HepG2 (cell line): ENCODE data around the gene ARHGAP26. TPM values are rescaled to one million over a fixed set of nuclear protein-coding genes. Genes with fewer than 3 reads are reported as not detected.

Source experiments
- ELF1 ChIP-seq: sonication (generic); formaldehyde crosslinking; IDR thresholded peaks from 2 replicates; pipeline ENCODE4 v1.4.0; 2020; ENCODE audit warnings: missing genetic modification reagents
- KLF15 ChIP-seq: sonication (generic); formaldehyde crosslinking; IDR thresholded peaks from 2 replicates; pipeline ENCODE4 v1.8.1; 2023; ENCODE audit warnings: borderline replicate concordance, mild to moderate bottlenecking, inconsistent platforms, missing genetic modification reagents, mixed read lengths
- MAFF ChIP-seq: IDR thresholded peaks from 2 replicates; pipeline ENCODE4 v1.6.1; 2011; ENCODE audit warnings: low read depth, low read length, improper control_type of control experiment
- MLLT10 ChIP-seq: sonication (generic); formaldehyde crosslinking; IDR thresholded peaks from 2 replicates; pipeline ENCODE4 v1.4.0; 2020; ENCODE audit warnings: missing genetic modification reagents
- SP1 ChIP-seq, 2 experiments: fragments of 450-650 bp in 1 of 2; sonication (generic) in 1 of 2; formaldehyde crosslinking in 1 of 2; IDR thresholded peaks; 2 replicates each; pipeline versions ENCODE4 v1.4.0 to v1.6.1; 2016 to 2020; ENCODE audit warnings: missing genetic modification reagents in 1 of 2
- ZFY ChIP-seq: sonication (generic); formaldehyde crosslinking; IDR thresholded peaks from 2 replicates; pipeline ENCODE4 v1.4.0; 2020; ENCODE audit warnings: missing genetic modification reagents
- ZNF557 ChIP-seq: sonication (generic); formaldehyde crosslinking; IDR thresholded peaks from 2 replicates; pipeline ENCODE4 v1.4.0; 2020; ENCODE audit warnings: missing genetic modification reagents
- ZNF572 ChIP-seq: sonication (generic); formaldehyde crosslinking; IDR thresholded peaks from 2 replicates; pipeline ENCODE4 v1.5.1; 2020; ENCODE audit warnings: mild to moderate bottlenecking, missing genetic modification reagents
- ZNF616 ChIP-seq: sonication (generic); formaldehyde crosslinking; IDR thresholded peaks from 2 replicates; pipeline ENCODE4 v1.5.0; 2020; ENCODE audit warnings: low read depth, mild to moderate bottlenecking, missing genetic modification reagents
- polyA plus RNA-seq, 8 experiments: library from polyadenylated mRNA; depleted of rRNA in 3 of 8; stranded (reverse) in 7 of 8; unstranded in 1 of 8; fragments of >200 nt; fragmentation: Illumina TruSeq in 4 of 8; extraction: Trizol in 4 of 8; gene quantifications; 2 replicates each; pipeline versions ENCODE4 v1.2.1 to v1.2.3, GENCODE V29; 2011 to 2016; ENCODE audit warnings: low read depth in 4 of 8, missing spikeins in 1 of 8, mixed read lengths in 1 of 8; ENCODE audit not compliant: insufficient read depth in 1 of 8
- total RNA-seq, 5 experiments: library from RNA; depleted of rRNA; stranded (reverse); fragments of >200 nt; fragmentation: Illumina TruSeq; extraction: Trizol; gene quantifications; 2 replicates each; pipeline ENCODE4 v1.2.3, GENCODE V29; 2016; ENCODE audit warnings: low read depth in 1 of 5
- TF ChIP-seq, protein P1 (sequence below): sonication (generic); formaldehyde crosslinking; conservative IDR thresholded peaks from 2 replicates; pipeline ENCODE4 v1.8.0; 2022; ENCODE audit warnings: mild to moderate bottlenecking, moderate library complexity, missing genetic modification reagents
- TF ChIP-seq, protein P2 (sequence below): sonication (generic); formaldehyde crosslinking; IDR thresholded peaks from 2 replicates; pipeline ENCODE4 v1.4.0; 2020; ENCODE audit warnings: missing genetic modification reagents
- TF ChIP-seq, protein P3 (sequence below): sonication (generic); formaldehyde crosslinking; IDR thresholded peaks from 2 replicates; pipeline ENCODE4 v1.9.0; 2021; ENCODE audit warnings: missing genetic modification reagents, borderline replicate concordance
- TF ChIP-seq, protein P4 (sequence below): IDR thresholded peaks from 2 replicates; pipeline ENCODE4 v1.6.1; 2012; ENCODE audit warnings: low read depth, low read length, improper control_type of control experiment

The ARHGAP26 gene
- total and polyA plus RNA-seq, 2 of the 13 experiments (the other 11 are each of a cell fraction or from before 2014, with no cell fraction given): 9.6 to 18.2 TPM

DNA sequence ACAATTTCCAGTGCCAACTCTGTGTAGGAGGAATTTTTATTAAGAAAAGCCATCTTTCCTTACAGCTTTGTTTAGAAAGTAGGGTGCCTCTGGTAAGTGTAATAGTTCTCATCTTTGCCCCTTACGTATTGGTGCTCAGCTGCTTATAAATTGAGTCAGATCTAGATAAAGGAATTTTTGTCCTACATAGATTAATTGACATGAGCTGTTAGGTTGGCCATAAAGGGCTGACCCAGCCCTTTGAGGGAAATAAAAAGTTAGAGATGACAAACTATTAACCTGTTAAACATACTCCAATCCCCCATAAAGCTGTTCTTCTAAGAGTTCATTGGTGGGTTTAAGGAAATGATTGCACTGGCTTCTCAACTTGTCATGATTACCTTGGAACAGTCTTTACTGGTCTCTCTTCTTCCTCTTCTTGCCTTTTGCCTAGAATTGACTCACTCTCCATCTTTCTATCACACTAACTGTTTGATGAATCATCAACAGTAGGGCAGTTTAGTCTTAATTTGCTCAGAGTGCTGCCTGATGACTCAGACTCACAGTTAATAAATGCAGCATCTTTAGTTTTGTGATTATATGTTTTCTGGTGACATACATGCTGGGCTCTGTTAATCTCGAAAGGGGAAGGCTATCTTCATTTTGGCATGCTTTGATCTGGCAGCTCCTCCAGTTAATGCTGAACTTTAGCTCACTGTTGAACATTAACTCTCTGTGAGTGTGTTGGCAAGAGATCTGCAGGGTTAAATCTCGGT lies 51.7 kb downstream of the ARHGAP26 start (continued):
- TF ChIP-seq ZNF616 (CRISPR knock-in tag) (no peak), ZNF572 (CRISPR knock-in tag) (no peak), SP1 (IDR thresholded peaks at IDR 0.05) (no peak), SP1 (CRISPR knock-in tag; IDR thresholded peaks at IDR 0.05) (no peak), KLF15 (CRISPR knock-in tag) (no peak), ZNF557 (CRISPR knock-in tag) (no peak), ELF1 (CRISPR knock-in tag) (no peak), MAFF (0 out of 2 replicates have a peak, but pooled peaks have one; percentile 20), MLLT10 (no peak), ZFY (CRISPR knock-in tag) (no peak)
- TF ChIP-seq, protein P1, sequence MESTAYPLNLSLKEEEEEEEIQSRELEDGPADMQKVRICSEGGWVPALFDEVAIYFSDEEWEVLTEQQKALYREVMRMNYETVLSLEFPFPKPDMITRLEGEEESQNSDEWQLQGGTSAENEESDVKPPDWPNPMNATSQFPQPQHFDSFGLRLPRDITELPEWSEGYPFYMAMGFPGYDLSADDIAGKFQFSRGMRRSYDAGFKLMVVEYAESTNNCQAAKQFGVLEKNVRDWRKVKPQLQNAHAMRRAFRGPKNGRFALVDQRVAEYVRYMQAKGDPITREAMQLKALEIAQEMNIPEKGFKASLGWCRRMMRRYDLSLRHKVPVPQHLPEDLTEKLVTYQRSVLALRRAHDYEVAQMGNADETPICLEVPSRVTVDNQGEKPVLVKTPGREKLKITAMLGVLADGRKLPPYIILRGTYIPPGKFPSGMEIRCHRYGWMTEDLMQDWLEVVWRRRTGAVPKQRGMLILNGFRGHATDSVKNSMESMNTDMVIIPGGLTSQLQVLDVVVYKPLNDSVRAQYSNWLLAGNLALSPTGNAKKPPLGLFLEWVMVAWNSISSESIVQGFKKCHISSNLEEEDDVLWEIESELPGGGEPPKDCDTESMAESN (CRISPR knock-in tag): no peak
- TF ChIP-seq, protein P2, sequence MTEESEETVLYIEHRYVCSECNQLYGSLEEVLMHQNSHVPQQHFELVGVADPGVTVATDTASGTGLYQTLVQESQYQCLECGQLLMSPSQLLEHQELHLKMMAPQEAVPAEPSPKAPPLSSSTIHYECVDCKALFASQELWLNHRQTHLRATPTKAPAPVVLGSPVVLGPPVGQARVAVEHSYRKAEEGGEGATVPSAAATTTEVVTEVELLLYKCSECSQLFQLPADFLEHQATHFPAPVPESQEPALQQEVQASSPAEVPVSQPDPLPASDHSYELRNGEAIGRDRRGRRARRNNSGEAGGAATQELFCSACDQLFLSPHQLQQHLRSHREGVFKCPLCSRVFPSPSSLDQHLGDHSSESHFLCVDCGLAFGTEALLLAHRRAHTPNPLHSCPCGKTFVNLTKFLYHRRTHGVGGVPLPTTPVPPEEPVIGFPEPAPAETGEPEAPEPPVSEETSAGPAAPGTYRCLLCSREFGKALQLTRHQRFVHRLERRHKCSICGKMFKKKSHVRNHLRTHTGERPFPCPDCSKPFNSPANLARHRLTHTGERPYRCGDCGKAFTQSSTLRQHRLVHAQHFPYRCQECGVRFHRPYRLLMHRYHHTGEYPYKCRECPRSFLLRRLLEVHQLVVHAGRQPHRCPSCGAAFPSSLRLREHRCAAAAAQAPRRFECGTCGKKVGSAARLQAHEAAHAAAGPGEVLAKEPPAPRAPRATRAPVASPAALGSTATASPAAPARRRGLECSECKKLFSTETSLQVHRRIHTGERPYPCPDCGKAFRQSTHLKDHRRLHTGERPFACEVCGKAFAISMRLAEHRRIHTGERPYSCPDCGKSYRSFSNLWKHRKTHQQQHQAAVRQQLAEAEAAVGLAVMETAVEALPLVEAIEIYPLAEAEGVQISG (CRISPR knock-in tag): no peak
- TF ChIP-seq, protein P3, sequence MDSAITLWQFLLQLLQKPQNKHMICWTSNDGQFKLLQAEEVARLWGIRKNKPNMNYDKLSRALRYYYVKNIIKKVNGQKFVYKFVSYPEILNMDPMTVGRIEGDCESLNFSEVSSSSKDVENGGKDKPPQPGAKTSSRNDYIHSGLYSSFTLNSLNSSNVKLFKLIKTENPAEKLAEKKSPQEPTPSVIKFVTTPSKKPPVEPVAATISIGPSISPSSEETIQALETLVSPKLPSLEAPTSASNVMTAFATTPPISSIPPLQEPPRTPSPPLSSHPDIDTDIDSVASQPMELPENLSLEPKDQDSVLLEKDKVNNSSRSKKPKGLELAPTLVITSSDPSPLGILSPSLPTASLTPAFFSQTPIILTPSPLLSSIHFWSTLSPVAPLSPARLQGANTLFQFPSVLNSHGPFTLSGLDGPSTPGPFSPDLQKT (CRISPR knock-in tag): no peak
- TF ChIP-seq, protein P4, sequence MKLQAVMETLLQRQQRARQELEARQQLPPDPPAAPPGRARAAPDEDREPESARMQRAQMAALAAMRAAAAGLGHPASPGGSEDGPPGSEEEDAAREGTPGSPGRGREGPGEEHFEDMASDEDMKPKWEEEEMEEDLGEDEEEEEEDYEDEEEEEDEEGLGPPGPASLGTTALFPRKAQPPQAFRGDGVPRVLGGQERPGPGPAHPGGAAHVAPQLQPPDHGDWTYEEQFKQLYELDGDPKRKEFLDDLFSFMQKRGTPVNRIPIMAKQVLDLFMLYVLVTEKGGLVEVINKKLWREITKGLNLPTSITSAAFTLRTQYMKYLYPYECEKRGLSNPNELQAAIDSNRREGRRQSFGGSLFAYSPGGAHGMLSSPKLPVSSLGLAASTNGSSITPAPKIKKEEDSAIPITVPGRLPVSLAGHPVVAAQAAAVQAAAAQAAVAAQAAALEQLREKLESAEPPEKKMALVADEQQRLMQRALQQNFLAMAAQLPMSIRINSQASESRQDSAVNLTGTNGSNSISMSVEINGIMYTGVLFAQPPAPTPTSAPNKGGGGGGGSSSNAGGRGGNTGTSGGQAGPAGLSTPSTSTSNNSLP: peak; percentile 81
